NCI-H2029 (cell line): ENCODE measurements around the gene KIRREL2.
A peak's percentile ranks its signal among the peaks of the same experiment; 100 is the strongest.
"Not testable (repeated sequence)": the region's sequence is repeated elsewhere in the genome, so short reads cannot be mapped to it uniquely, and the experiment has no call there.

Source experiments
- DNase-seq: peaks from one replicate; lab custom pipeline; 2025; lab: John Stamatoyannopoulos, UW

Gene KIRREL2

GRCh38 chr19:35870124-35870736 is 13.5 kb downstream of the KIRREL2 start:
- not testable (repeated sequence) for DNase-seq

DNA sequence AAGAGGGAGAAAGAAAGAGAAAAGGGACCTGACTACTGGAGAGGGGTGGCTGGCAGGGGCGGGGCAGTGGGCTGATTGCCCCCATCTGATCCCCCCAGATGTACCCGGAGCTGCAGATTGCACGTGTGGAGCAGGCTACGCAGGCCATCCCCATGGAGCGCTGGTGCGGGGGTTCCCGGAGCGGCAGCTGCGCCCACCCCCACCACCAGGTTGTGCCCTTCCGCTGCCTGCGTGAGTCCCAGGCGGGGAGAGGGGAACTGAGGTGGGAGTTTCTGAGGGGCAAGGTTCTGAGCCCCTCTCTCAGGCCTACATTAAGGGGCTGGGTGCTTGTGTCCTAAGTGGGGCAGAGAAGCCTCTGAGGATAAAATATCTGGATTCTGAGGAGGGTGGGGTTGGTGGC is 14.1 kb downstream of the KIRREL2 start:
- no peak for DNase-seq

DNA sequence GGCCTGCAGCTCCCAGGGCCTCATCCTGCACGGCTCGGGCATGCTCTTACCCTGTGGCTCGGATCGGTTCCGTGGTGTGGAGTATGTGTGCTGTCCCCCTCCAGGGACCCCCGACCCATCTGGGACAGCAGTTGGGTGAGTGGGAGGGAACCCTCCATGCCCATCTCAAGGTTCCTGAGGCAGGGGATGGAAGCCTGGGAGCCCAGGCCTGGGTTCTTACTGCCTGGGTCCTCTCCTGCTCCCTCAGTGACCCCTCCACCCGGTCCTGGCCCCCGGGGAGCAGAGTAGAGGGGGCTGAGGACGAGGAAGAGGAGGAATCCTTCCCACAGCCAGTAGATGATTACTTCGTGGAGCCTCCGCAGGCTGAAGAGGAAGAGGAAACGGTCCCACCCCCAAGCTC is 14.9 kb downstream of the KIRREL2 start:
- no peak for DNase-seq

- no peak for DNase-seq
Observed at GRCh38 chr19:35872180-35872579, 15.5 kb downstream of the KIRREL2 start.

DNA sequence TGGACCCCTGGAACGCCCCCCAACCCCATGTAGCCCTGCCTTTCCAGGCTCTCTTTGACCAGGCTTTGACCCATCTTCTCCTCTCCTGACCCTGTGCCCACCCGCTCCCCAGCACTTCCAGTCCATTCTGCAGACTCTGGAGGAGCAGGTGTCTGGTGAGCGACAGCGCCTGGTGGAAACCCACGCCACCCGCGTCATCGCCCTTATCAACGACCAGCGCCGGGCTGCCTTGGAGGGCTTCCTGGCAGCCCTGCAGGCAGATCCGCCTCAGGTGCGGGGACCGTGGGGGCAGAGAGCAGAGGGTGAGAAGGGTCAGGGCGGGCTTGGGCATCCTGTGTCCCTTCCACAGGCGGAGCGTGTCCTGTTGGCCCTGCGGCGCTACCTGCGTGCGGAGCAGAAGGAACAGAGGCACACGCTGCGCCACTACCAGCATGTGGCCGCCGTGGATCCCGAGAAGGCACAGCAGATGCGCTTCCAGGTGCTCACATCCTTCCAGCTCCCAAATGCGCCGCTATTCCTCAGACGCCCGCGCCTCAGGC is 17.8 kb downstream of the KIRREL2 start:
- DNase-seq = no peak

GRCh38 chr19:35879068-35879467 is 22.4 kb downstream of the KIRREL2 start:
- DNase-seq = no peak

DNA sequence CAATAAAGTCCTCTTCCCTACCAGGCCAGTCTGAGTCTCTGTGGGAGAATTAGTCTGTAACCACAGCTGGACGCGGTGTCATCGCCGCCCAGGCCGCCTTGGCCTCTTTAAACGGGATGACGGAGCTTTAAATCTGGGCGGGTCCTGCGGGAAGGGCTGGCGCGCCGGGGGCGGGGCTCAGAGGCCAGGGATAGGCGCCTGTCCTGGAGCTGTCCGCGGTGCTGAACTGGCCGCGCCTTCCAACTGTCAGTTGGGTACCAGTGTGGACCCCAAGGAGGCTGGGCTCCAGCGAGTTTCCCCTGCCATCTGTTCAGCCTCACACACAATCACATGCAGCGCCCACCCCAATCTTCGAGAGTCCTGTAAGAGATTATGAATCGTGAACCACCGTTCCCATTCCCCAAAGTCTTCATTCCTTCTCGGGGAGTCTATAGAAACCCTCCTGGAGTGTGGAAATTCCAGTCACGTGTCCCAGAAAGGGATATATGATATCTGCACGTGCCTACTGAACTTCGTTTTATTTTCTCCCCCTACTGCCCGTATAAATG is 23.1 kb downstream of the KIRREL2 start:
- DNase-seq = peak; percentile 79

- DNase-seq = peak; percentile 56
Observed at GRCh38 chr19:35882114-35882832, 25.6 kb downstream of the KIRREL2 start.

DNA sequence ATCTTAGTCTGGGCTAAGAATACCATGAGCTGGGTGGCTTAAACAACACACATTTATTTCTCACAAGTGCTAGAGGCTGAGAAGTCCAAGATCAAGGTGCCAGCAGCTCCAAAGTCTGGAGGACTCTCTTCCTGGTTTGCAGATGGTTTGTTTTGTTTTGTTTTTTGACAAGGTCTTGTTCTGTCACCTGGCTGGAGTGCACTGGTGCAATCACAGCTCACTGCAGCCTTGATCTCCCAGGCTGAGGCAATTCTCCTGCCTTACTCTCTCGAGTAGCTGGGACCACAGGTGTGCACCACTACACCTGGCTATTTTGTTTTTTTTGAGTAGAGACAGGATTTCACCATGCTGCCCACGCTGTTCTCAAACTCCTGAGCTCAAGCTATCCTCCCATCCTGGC is 27.2 kb downstream of the KIRREL2 start:
- DNase-seq = no peak

GRCh38 chr19:35885225-35885738 is 28.6 kb downstream of the KIRREL2 start:
- DNase-seq = no peak

GRCh38 chr19:35885904-35886303 is 29.2 kb downstream of the KIRREL2 start:
- DNase-seq = no peak

DNA sequence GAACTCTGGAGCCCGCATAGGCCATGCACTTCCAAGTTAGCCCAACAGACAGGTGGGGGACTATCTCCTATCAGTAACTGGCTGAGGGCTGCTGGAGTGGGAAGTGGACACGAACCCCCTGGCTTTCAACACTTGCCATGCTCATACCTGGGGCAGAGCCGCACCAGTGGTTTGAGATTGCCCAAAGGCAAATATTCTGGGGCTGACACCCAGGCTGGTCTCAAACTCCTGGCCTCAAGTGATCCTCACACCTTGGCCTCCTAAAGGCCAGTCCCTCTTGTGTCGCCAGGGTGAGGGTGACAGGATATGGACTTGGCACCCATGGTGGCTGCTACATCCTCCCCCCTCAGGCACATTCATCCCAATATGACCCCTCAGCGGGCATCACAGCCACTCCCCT is 30.5 kb downstream of the KIRREL2 start:
- DNase-seq = no peak

DNA sequence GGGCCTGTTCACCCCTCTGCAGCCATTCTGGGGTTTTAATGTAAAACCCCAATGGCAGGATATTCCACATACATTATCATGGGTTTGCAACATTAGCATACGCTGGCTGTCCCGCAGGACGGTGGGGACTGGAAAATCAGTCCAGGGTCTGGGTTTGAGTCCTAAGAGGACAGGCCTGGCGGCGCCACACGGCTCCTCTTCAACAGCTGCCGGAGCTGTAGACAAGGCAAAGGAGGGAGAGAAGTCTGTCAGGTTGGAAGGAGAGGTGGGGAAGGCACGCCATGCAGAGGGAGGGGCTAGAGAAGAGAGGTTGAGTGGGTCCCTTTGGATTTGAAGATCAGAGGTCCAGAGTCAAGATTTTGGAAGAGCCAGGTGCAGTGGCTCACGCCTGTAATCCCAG is 31.7 kb downstream of the KIRREL2 start:
- DNase-seq = no peak

GRCh38 chr19:35889370-35890112 is 32.8 kb downstream of the KIRREL2 start:
- DNase-seq = no peak

GRCh38 chr19:35890113-35890650 is 33.5 kb downstream of the KIRREL2 start:
- DNase-seq = no peak

- DNase-seq = not testable (repeated sequence)
Observed at GRCh38 chr19:35891819-35892218, 35.1 kb downstream of the KIRREL2 start.

DNA sequence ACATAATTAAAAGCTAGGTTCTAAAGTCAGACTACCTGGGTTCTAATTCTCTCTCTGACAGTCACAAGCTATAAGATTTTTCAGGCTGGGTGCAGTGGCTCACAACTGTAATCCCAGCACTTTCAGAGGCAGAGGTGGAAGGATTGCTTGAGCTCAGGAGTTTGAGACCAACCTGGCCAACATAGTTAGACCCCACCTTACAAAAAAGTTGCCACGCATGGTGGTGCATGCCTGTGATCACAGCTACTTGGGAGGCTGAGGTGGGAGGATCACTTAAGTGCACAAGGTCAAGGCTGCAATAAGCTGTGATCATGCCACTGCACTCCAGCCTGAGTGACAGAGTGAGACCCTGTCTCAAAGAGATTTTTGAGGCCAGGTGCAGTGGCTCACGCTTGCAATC is 37.6 kb downstream of the KIRREL2 start:
- no peak for DNase-seq

GRCh38 chr19:35895911-35896642 is 39.4 kb downstream of the KIRREL2 start:
- no peak for DNase-seq

GRCh38 chr19:35896643-35897040 is 39.9 kb downstream of the KIRREL2 start:
- DNase-seq = no peak

- DNase-seq = no peak
Observed at GRCh38 chr19:35897706-35898451, 41.2 kb downstream of the KIRREL2 start.

GRCh38 chr19:35898499-35898809 is 41.7 kb downstream of the KIRREL2 start:
- no peak for DNase-seq
